PC-3 (cell line): ENCODE data around the gene SAMD4A.

Experiments used
- EZH2 ChIP-seq: fragments of 300-600 bp; sonication (generic); IDR thresholded peaks from one replicate; pipeline ENCODE4 v1.6.1; 2017; ENCODE audit warnings: antibody characterized with exemption, mild to moderate bottlenecking, low read length; ENCODE audit not compliant: unreplicated experiment
- EZH2phosphoT487 ChIP-seq: fragments of 300-600 bp; sonication (generic); IDR thresholded peaks from 2 replicates; pipeline ENCODE4 v1.6.1; 2018; ENCODE audit warnings: mild to moderate bottlenecking, antibody characterized with exemption, low read length, borderline replicate concordance
- TF ChIP-seq, protein P1 (sequence below): fragments of 300-600 bp; sonication (generic); conservative IDR thresholded peaks from 2 replicates; pipeline ENCODE4 v1.5.1; 2017; ENCODE audit warnings: antibody characterized with exemption, low read depth, mild to moderate bottlenecking, low read length

GRCh38 chr14:54567224-54567638 lies 303 bp downstream of the SAMD4A start:
- TF ChIP-seq, protein P1, sequence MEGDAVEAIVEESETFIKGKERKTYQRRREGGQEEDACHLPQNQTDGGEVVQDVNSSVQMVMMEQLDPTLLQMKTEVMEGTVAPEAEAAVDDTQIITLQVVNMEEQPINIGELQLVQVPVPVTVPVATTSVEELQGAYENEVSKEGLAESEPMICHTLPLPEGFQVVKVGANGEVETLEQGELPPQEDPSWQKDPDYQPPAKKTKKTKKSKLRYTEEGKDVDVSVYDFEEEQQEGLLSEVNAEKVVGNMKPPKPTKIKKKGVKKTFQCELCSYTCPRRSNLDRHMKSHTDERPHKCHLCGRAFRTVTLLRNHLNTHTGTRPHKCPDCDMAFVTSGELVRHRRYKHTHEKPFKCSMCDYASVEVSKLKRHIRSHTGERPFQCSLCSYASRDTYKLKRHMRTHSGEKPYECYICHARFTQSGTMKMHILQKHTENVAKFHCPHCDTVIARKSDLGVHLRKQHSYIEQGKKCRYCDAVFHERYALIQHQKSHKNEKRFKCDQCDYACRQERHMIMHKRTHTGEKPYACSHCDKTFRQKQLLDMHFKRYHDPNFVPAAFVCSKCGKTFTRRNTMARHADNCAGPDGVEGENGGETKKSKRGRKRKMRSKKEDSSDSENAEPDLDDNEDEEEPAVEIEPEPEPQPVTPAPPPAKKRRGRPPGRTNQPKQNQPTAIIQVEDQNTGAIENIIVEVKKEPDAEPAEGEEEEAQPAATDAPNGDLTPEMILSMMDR: no peak
- TF ChIP-seq EZH2: no peak
- no peak for TF ChIP-seq EZH2phosphoT487
